Pancreas (tissue), 10 donors: ENCODE results near the gene ST8SIA4. TPM values are rescaled to one million over a fixed set of nuclear protein-coding genes. Genes with fewer than 3 reads are reported as not detected.

Source experiments
- ATAC-seq, 4 donors: fragments of 200-7000 bp; cut with Tn5 transposase; one replicate each; pipeline versions ENCODE4 v1.8.0 to v1.9.1; 2020; ENCODE audit warnings: mild to moderate bottlenecking in 4 of 4, moderate library complexity in 4 of 4
- DNase-seq, 6 donors: peaks; one replicate each; pipeline ENCODE4 v3.0.0-alpha.2; 2020
- FAIRE-seq: peaks from 2 replicates; lab custom pipeline; 2012; peaks lifted over from hg19 to GRCh38; lab: Jason Lieb, UNC
- H3K27ac ChIP-seq, 4 donors: fragments of 200-600 bp; sonication (generic); 1 replicate in 3 of 4; 2 replicates in 1 of 4; pipeline versions ENCODE4 v1.5.0 to v1.8.0; 2020
- H3K27me3 ChIP-seq, 4 donors: fragments of 200-600 bp; one replicate each; pipeline ENCODE4 v1.8.0; 2021
- H3K36me3 ChIP-seq, 3 donors: fragments of 200-600 bp; sonication (generic) in 1 of 3; one replicate each; pipeline versions ENCODE4 v1.5.0 to v1.8.0; 2020 to 2021
- H3K4me1 ChIP-seq, 3 donors: fragments of 200-600 bp; one replicate each; pipeline ENCODE4 v1.8.0; 2021
- H3K4me3 ChIP-seq, 4 donors: fragments of 200-600 bp; sonication (generic) in 2 of 4; one replicate each; pipeline versions ENCODE4 v1.5.0 to v1.8.0; 2020 to 2021
- H3K9me3 ChIP-seq, 4 donors: fragments of 200-600 bp; one replicate each; pipeline ENCODE4 v1.8.0; 2021
- WGBS, 2 donors: extraction: QIAGEN DNeasy Blood & Tissue Kit; methylation state at CpG; one replicate each; pipeline ENCODE4 v1.1.7; 2013; 5-methylcytosine and 5-hydroxymethylcytosine counted together
- intact Hi-C, 3 donors: fragments of 100-400 bp; cut with DNase I; formaldehyde crosslinking; loops; one replicate each; pipeline versions ENCODE4 v1.11.1 to v1.14.2; 2022
- polyA plus RNA-seq, 2 donors: library from polyadenylated mRNA; stranded (reverse); fragments of 200-250 nt; gene quantifications; one replicate each; pipeline ENCODE4 v1.2.3, GENCODE V29; 2013
- total RNA-seq, 6 donors: library from RNA; stranded (reverse); fragmentation: NEBNext Ultra II Directional in 4 of 6; extraction: Animal tissue kit (Norgen Biotek cat#: 25700) in 4 of 6; gene quantifications; one replicate each; pipeline versions ENCODE4 v1.2.1 to v1.2.4, GENCODE V29; 2021 to 2023
- TF ChIP-seq, protein P1 (sequence below), 4 donors: fragments of 200-600 bp; sonication (generic) in 3 of 4; IDR thresholded peaks; one replicate each; pipeline versions ENCODE4 v1.5.0 to v1.8.0; 2021; ENCODE audit warnings: antibody characterized with exemption in 4 of 4
- donor health status: healthy with polysubstance abuse.
- donor health status: DM: no; HTN: no; CAD: no; lungs with moderate emphysema.
- donor health status: DM: no; HTN: no; CAD: no.
- donor health status: control.
- donor health status: control.
- donor health status: Bipolar disorder and iron deficiency.
- donor health status: DM: yes; HTN: yes; CAD: no.
- donor health status: DM: no; HTN: no; CAD: no.
- donor health status: DM: no; HTN: no; CAD: no.
- donor health status: DM: yes; HTN: yes; CAD: no.

ST8SIA4 gene
- total and polyA plus RNA-seq, 8 donors = 0.34 to 5.7 (median 0.86) TPM

DNA sequence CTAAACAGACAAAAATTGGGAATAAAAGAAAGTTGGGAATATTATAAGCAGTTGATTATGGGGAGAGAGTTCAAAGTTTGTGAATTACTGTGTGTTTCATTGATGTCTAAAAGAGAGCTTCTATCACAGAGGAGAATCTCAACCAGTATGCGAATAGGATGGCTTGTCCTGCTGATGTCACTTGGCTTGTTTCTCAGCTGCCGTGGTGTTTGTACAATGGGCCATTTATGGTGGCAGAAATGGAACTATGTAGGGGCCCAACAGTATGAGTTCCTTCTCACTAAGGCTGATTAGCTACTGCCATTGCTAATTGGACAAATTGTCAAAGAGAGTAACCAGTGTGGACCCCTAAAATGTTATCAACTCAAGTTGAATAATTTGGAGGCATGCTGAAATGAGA, 103.9 kb downstream of the ST8SIA4 start:
- Histone ChIP-seq H3K27me3 (no peaks in the 10 kb centered on the region), H3K4me3 (no peak overlapping the region), H3K36me3 (no peaks in the 10 kb centered on the region), H3K27ac (no peak overlapping the region), H3K9me3 (no peaks in the 10 kb centered on the region), H3K4me1 (no peaks in the 10 kb centered on the region)
- DNase-seq (no peak), FAIRE-seq (no peak), ATAC-seq (no peak)
- TF ChIP-seq, protein P1, sequence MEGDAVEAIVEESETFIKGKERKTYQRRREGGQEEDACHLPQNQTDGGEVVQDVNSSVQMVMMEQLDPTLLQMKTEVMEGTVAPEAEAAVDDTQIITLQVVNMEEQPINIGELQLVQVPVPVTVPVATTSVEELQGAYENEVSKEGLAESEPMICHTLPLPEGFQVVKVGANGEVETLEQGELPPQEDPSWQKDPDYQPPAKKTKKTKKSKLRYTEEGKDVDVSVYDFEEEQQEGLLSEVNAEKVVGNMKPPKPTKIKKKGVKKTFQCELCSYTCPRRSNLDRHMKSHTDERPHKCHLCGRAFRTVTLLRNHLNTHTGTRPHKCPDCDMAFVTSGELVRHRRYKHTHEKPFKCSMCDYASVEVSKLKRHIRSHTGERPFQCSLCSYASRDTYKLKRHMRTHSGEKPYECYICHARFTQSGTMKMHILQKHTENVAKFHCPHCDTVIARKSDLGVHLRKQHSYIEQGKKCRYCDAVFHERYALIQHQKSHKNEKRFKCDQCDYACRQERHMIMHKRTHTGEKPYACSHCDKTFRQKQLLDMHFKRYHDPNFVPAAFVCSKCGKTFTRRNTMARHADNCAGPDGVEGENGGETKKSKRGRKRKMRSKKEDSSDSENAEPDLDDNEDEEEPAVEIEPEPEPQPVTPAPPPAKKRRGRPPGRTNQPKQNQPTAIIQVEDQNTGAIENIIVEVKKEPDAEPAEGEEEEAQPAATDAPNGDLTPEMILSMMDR (IDR thresholded peaks at IDR 0.05) = no peak
- intact Hi-C loops = no loop called here
- WGBS, 2 donors = 83 to 88% methylated on average over 2 of the region's 2 CpGs

DNA sequence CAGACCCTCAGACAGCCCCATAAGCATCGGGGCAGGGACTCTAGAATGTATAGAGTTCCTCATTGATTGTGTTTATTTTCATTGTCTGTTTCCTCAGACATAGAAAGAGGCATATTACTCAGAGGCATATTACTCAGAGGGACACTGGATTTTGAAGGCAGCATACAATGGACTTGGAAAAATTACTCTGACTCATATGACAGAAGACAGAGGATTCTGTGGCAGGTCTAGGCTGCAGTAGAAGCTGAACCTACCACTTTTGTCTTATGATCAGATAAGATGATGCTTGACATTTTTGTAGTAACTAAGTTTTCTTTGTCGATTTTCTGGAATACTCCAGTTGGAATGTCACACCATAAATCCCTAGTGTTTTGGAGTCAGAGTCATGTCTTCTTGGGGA, 105.2 kb downstream of the ST8SIA4 start:
- no peak overlapping the region for H3K27ac ChIP-seq
- TF ChIP-seq, protein P1 (IDR thresholded peaks at IDR 0.05) = no peak
- ATAC-seq (no peak), DNase-seq (no peak), FAIRE-seq (no peak)
- no peaks in the 10 kb centered on the region for H3K4me1 ChIP-seq
- no peaks in the 10 kb centered on the region for H3K9me3 ChIP-seq
- H3K4me3 ChIP-seq = no peak overlapping the region
- no peaks in the 10 kb centered on the region for H3K27me3 ChIP-seq
- intact Hi-C loops = no loop called here
- WGBS, 2 donors = 67 to 74% methylated on average over 2 of the region's 2 CpGs
- no peaks in the 10 kb centered on the region for H3K36me3 ChIP-seq

DNA sequence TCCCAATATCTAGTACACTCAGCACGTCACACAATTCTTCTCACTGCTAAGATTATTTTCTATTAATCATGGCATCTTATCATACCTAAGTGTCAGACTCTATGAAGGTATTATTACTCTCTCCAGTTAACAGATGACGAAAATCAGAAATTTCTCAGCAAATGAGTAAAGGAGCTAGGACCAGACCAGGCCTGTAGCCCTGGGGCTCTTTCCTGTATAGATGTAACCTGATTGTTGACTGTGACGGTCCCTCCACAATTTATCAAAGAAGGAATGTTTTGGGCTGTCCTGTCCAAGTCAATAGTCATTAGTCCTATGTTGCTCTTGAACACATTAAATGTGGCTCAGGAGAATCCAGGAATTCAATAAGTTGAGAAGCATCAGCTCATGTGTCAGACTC, 106.2 kb downstream of the ST8SIA4 start:
- no peak for FAIRE-seq
- intact Hi-C loops = no loop called here

DNA sequence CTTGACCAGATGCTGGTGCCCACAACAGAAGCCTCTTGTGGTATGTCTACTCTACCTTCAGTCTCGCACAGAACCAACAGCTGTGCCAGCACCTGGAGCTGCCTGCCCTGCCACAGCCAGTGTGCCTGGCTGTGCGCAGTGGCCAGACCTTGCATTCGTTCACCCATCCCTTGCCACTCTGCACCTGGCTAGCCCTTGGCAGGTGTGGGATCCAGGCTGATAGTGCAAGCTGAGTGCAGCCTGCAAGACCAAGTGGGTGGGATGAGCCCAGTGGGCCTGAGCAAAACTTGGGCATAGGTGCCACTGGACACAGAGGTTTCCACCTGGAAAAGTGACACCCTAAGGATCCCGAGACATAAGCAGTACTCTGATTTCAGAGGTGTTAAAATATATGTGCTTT, 108.2 kb downstream of the ST8SIA4 start:
- FAIRE-seq (no peak), ATAC-seq (no peak), DNase-seq (peak in 1 of 6 donors; percentile 25)

More for the DNA sequence above, 106.2 kb downstream of the ST8SIA4 start:
- TF ChIP-seq, protein P1 (IDR thresholded peaks at IDR 0.05) = no peak
- DNase-seq (no peak), ATAC-seq (no peak)
- Histone ChIP-seq H3K36me3 (no peaks in the 10 kb centered on the region), H3K9me3 (no peaks in the 10 kb centered on the region), H3K27ac (no peak overlapping the region), H3K4me1 (no peaks in the 10 kb centered on the region), H3K4me3 (no peak overlapping the region), H3K27me3 (no peaks in the 10 kb centered on the region)
- WGBS, 2 donors = 65 to 67% methylated on average over 3 of the region's 3 CpGs

DNA sequence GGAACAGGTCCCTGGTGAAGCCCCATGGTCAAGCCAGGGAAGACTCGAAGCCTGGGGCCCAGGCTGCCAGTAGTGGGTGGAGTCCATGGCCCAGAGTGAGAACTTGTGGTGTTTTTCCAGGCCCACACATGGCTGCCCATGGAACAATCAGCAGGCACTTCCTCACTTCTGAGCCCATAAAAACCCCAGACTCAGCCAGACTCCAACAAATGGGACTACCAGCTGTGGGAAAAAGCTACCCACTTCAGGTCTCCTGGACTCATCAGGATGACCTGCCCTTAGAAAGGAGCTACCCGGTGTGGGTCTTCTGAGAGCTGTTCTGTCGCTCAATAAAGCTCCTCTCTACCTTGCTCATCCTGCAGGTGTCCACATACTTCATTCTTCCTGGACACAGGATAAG, 108.9 kb downstream of the ST8SIA4 start:
- ATAC-seq (no peak), FAIRE-seq (no peak), DNase-seq (no peak)
- 90 to 96% methylated on average over 3 of the region's 3 CpGs for WGBS, 2 donors
- Histone ChIP-seq H3K9me3 (no peaks in the 10 kb centered on the region), H3K27me3 (no peaks in the 10 kb centered on the region), H3K4me1 (peaks cover 0 to 10% (median 5%) of the 10 kb centered on the region in 3 donors), H3K36me3 (no peaks in the 10 kb centered on the region), H3K27ac (no peak overlapping the region), H3K4me3 (no peak overlapping the region)
- intact Hi-C loops = no loop called here
- TF ChIP-seq, protein P1 (IDR thresholded peaks at IDR 0.05) = no peak

More for the DNA sequence above, 108.2 kb downstream of the ST8SIA4 start:
- H3K4me1 ChIP-seq = peaks cover 0 to 10% (median 5%) of the 10 kb centered on the region in 3 donors
- H3K36me3 ChIP-seq = no peaks in the 10 kb centered on the region
- TF ChIP-seq, protein P1 (IDR thresholded peaks at IDR 0.05) = no peak
- intact Hi-C loops = no loop called here
- no peaks in the 10 kb centered on the region for H3K27me3 ChIP-seq
- H3K27ac ChIP-seq = no peak overlapping the region
- no peak overlapping the region for H3K4me3 ChIP-seq
- WGBS, 2 donors = 90% methylated on average over 4 of the region's 4 CpGs
- no peaks in the 10 kb centered on the region for H3K9me3 ChIP-seq
